Stimulated activated CD8-positive, alpha-beta memory T cell treated with anti-CD3 and anti-CD28 coated beads, Interleukin-12 subunit alpha, Interleukin-12 subunit beta, amount 100 ng/mL, for 24 hours (primary cell): Measurements from ENCODE around the gene APC2.
"Not testable (repeated sequence)": the region's sequence is repeated elsewhere in the genome, so short reads cannot be mapped to it uniquely, and the experiment has no call there.

Experiments
- DNase-seq: peaks from one replicate; pipeline ENCODE4 v3.0.0-alpha.2; 2020; ENCODE audit errors: extremely low read depth

APC2 gene

DNA sequence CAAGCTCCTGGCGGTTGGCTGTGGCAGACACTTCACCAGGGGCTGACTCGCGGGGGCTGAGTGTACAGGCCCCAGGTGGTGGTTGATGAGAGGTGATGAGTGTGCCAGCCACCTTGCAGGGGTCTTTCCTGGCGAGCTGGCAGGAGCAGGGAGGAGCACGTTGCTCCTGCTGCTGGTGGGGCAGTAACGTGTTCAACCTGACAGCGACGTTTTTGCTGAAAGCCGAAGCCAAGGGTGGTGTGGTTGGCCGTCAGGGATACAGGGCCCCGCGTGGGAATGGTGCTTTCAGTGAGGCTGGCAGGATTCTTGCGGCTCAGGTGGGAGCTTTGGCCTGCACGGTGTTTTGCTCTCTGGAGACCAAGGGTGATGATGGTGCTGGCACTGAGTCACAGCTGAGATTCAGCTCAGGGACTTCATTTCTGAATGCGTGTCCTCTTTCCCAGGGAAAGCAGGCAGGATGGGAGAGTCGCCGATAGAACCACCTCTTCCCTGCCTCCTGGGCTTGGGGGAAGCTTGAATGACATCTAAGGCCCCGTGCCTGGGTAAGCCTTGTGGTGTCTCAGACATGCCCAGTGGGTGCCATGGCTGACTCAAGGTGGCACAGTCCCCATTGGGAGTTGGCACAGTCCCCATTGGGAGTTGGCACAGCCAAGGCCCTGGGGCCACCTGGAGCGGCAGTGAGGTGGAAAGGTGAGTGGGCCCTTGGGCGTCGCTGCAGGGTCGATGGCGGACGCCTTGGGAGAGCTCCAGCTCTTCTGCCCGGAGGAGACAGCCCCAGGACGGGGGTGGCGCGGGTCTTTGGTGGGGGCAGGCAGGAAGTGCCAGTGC lies 33.7 kb upstream of the APC2 start:
- no peak for DNase-seq

GRCh38 chr19:1417145-1417544 lies 32.8 kb upstream of the APC2 start:
- DNase-seq = no peak

DNA sequence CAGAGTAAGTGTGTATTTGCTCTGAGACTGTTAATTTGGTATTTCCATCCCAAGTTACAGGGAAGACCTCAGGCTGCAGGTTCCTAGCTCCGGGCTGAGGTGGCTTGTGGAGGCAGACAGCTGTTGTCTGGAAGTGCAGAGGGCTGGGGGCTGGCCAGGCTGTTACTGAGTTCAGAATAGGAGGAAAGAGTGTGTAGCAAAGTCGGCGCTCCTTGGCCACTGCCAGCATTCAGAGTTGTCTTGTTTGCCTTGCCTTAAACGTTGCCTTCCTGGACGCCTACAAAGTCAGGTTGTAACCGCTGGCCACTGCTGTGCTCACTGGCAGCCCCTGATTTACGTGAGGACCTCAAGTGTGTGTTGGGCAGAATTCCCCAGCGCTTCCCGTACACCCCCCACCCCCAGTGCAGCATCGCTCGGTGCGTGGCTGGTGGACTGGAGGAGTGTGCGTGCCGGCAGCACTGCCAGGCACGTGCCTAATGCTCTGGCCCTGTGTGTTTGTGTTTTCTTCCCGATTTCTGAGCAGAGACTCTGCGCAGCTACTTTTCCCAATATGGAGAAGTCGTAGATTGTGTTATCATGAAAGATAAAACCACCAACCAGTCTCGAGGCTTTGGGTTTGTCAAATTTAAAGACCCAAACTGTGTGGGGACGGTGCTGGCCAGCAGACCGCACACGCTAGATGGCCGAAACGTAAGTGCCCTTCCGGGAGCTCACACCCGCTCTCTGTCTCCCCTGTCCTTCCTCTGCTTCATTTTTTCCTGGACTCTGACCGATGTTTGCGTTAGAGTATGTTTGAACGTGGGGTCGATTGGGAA lies 32.0 kb upstream of the APC2 start:
- DNase-seq = no peak

DNA sequence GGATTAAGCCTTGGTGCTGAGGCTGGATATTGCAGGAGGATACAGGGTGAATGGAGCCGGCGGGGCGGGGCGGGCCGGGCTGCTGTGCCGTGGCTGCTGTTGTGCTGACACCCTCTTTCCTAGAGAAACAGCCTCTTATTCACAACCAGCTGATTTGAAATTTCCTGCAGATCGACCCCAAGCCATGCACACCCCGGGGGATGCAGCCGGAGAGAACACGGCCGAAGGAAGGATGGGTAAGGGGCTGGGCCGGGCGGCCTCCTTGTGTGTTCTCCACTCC lies 31.5 kb upstream of the APC2 start:
- DNase-seq = no peak

GRCh38 chr19:1418951-1419738 lies 30.8 kb upstream of the APC2 start:
- no peak for DNase-seq

GRCh38 chr19:1420085-1420484 lies 29.8 kb upstream of the APC2 start:
- not testable (repeated sequence) for DNase-seq

DNA sequence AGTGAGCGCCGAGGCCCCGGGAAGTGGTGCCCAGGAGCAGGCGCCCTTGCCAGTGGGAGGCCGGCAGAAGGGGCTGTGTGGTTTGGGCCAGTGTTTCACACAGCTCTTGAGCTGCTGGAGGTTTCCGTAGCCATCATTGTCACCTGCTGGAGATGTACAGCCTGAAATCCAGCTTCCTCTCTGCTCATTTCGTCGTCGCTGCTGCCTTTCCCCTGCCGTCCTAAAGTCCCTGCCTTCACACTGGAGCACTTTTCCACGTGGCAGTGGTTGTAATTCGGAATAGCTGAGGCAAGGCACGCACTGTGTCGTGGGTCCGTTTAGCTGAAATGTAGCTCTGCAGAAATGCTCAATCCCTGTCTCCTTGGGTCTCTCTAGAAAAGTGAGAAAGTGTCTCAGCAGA lies 29.3 kb upstream of the APC2 start:
- no peak for DNase-seq

GRCh38 chr19:1421218-1421957 lies 28.5 kb upstream of the APC2 start:
- DNase-seq = no peak

GRCh38 chr19:1421958-1422305 lies 28.0 kb upstream of the APC2 start:
- no peak for DNase-seq

DNA sequence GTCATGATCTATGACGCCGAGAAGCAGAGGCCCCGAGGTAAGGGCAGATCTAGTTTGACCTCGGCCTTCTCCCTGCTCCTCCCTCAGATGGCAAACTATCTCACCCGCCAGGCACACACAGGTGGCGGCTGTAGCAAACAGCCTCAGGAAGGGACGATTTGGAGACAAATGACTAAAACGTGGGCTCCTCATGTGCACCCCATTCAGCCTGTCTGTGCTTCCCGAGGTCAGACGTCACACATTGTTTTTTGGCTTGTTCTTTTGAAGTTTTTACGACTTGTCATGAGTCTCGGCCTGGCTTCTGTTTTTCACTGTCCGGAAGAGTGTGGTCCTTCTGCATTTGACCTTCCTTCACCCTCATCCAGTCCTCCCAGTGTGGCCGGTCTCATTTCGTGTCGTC lies 27.6 kb upstream of the APC2 start:
- DNase-seq = no peak

GRCh38 chr19:1422943-1423342 lies 27.0 kb upstream of the APC2 start:
- DNase-seq = no peak

DNA sequence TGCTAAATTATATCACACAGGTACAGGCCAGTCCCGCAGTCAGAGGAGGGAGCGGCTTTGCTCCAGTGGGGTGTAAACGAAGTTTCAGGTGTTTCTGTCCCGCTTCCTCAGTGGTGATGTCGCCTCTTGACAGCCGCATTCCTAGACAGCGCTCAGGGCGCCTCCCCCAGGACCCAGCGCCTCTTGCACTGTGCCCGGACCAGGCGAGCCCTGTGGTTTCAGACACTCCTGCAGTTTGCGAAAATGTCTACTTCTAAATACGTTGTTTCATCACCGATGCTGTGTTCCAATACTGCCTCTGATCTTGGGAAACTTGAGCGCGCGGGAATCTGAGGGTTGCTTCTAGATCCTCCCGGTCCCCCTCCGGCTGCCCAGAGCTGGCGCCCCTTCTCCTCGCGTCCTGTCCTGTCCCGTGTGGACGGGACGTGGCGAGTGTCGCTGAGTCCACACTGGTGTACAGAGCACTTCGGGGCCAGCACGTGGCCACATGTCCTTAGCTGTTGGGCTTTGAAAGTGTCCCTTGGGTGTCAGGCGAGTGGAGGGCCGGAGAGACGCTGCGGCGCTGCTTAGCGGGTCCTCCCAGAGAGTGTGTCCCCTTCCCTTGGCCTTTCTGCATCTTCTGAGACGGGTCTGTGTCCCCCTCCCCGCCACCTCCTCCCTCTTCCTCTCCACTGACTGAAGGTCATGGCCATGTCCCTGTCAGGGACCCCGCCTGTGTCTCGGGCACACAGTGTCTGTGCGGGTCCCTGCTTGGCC lies 26.3 kb upstream of the APC2 start:
- no peak for DNase-seq

GRCh38 chr19:1424192-1424955 lies 25.5 kb upstream of the APC2 start:
- DNase-seq = no peak

DNA sequence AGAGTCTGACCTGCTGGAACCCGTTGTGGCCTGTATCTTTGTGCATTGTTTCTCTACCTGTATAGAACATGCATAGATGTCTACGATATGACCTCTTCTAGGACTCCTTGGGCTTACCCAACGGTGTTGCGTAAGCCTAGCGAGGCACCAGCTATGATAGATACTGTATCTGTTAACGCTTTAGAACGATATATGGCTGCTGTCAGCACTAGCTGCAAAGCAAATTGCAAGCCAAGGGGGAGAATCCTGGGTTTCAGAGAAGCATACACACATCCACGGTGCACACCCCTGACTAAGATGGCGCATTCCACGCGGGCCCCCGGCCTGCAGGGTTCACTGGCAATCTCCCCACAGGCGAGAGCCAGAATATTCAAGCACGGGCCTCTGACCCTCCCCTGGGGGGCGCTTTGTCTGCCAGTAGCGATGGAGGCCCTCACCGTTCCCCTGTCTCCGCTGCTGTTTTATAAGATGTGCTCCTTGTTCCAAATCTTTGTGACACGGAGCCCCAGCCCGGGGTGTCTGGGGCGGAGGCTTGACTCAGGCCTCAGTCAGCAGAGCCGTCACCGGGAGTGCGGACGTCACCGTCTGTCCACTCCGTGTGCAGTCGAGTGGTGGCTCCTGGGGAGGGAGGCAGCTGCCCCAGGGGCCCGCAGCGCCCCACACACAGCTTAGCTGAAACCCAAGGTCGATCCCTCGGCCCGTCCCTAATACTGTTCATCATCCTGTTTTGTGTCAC lies 24.7 kb upstream of the APC2 start:
- DNase-seq = no peak

DNA sequence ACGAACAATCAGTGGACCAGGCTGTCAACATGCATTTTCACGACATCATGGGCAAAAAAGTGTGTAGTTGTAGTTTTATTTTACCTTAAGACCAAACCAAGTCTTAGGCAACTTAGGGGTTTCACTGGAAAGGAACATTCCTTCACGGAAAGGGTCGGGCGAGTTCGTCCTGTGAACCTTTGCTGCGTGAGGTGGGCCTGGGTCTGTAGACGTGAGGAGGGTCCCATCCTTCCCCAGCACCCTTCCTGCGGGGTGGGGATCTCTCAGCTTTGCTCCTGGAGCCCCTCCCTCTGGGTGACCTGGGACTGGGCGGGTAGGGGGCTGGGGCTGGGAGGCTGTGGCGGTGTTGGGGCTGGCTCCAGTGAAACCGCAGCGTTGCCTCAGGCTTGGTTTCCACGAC lies 24.0 kb upstream of the APC2 start:
- DNase-seq = no peak

DNA sequence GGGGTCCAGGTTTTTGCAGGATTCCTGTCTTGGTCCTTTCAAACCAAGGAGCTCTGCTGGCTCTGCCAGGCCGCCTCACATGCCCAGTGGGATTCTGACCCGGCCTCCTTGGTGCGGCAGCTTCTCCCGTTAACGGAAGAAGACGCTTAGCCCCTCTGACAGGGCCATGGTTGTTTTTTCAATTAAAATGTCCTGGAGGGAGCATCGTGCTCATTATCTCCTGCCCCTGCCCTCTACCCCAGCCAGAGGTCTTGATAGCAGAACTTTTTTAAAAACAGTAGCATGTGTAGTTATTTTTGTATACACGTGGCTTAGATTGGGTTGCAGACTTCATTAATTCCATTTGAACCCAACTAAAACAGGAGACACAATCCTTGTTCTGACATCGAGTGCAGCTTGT lies 23.2 kb upstream of the APC2 start:
- no peak for DNase-seq

GRCh38 chr19:1427221-1427920 lies 22.6 kb upstream of the APC2 start:
- no peak for DNase-seq

GRCh38 chr19:1428738-1429391 lies 21.1 kb upstream of the APC2 start:
- no peak for DNase-seq

- DNase-seq = no peak
Observed at GRCh38 chr19:1429750-1430149, 20.2 kb upstream of the APC2 start.
